ENCODE measurements around the gene WBP11. TPM values are rescaled to one million over a fixed set of nuclear protein-coding genes. Genes with fewer than 3 reads are reported as not detected.
"Not testable (repeated sequence)": the region's sequence is repeated elsewhere in the genome, so short reads cannot be mapped to it uniquely, and the experiment has no call there.

WBP11 gene
- total RNA-seq, 1 experiment from 2014 or later: 22.7 TPM

- Histone ChIP-seq H4K20me1 (ENCODE audit: insufficient read depth, low read depth, low read length) (0 out of 2 replicates have a peak, but pooled peaks cover 3% of the 10 kb centered on the region), H3K4me2 (ENCODE audit: low read depth, low read length, poor library complexity, severe bottlenecking) (peak overlapping the region; percentile 95), H3K79me2 (ENCODE audit: low read length) (peaks cover 19% of the 10 kb centered on the region; the same call in 1 of the 2 replicates), H3K36me3 (ENCODE audit: insufficient read depth, low read length) (peaks cover 29% of the 10 kb centered on the region), H3K4me3 (ENCODE audit: low read length) (peak overlapping the region; percentile 80), H3K27ac (ENCODE audit: low read length) (peak overlapping the region; percentile 94), H3K9me2 (replicated peaks; ENCODE audit: insufficient read depth, low read length) (no peaks in the 10 kb centered on the region), H3K9me3 (ENCODE audit: low read length) (0 out of 2 replicates have a peak, but pooled peaks cover 3% of the 10 kb centered on the region), H3K27me3 (ENCODE audit: low read length) (peaks cover 4% of the 10 kb centered on the region; the same call in 1 of the 2 replicates), H3K9ac (ENCODE audit: low read length) (peak overlapping the region; percentile 95), H3K4me1 (ENCODE audit: low read length) (peaks cover 38% of the 10 kb centered on the region), H2AFZ (ENCODE audit: low read length) (no peak overlapping the region)
- peak; percentile 51 for DNase-seq
These were observed 33.8 kb downstream of the WBP11 start for GRCh38 chr12:14769466-14769968.

- Histone ChIP-seq H3K36me3 (ENCODE audit: insufficient read depth, low read length) (peaks cover 29% of the 10 kb centered on the region), H3K27me3 (ENCODE audit: low read length) (peaks cover 4% of the 10 kb centered on the region; the same call in 1 of the 2 replicates), H3K4me1 (ENCODE audit: low read length) (peaks cover 32% of the 10 kb centered on the region), H3K9ac (ENCODE audit: low read length) (peak overlapping the region; percentile 95), H3K9me3 (ENCODE audit: low read length) (0 out of 2 replicates have a peak, but pooled peaks cover 3% of the 10 kb centered on the region), H3K27ac (ENCODE audit: low read length) (no peak overlapping the region), H3K4me2 (ENCODE audit: low read depth, low read length, poor library complexity, severe bottlenecking) (peak overlapping the region; percentile 95), H2AFZ (ENCODE audit: low read length) (no peak overlapping the region), H3K79me2 (ENCODE audit: low read length) (peaks cover 19% of the 10 kb centered on the region; the same call in 1 of the 2 replicates), H3K4me3 (ENCODE audit: low read length) (peak overlapping the region; percentile 80), H3K9me2 (replicated peaks; ENCODE audit: insufficient read depth, low read length) (no peaks in the 10 kb centered on the region), H4K20me1 (ENCODE audit: insufficient read depth, low read depth, low read length) (0 out of 2 replicates have a peak, but pooled peaks cover 3% of the 10 kb centered on the region)
- DNase-seq: peak; percentile 39
These were observed 34.4 kb downstream of the WBP11 start for GRCh38 chr12:14768823-14769405.

- Histone ChIP-seq H3K27me3 (ENCODE audit: low read length) (no peaks in the 10 kb centered on the region), H3K9me3 (ENCODE audit: low read length) (0 out of 2 replicates have a peak, but pooled peaks cover 3% of the 10 kb centered on the region), H3K4me2 (ENCODE audit: low read depth, low read length, poor library complexity, severe bottlenecking) (no peak overlapping the region), H3K4me1 (ENCODE audit: low read length) (peaks cover 29% of the 10 kb centered on the region), H3K4me3 (ENCODE audit: low read length) (no peak overlapping the region), H3K36me3 (ENCODE audit: insufficient read depth, low read length) (peaks cover 29% of the 10 kb centered on the region), H2AFZ (ENCODE audit: low read length) (no peak overlapping the region), H4K20me1 (ENCODE audit: insufficient read depth, low read depth, low read length) (0 out of 2 replicates have a peak, but pooled peaks cover 3% of the 10 kb centered on the region), H3K27ac (ENCODE audit: low read length) (no peak overlapping the region), H3K9ac (ENCODE audit: low read length) (no peak overlapping the region), H3K9me2 (replicated peaks; ENCODE audit: insufficient read depth, low read length) (no peaks in the 10 kb centered on the region), H3K79me2 (ENCODE audit: low read length) (peaks cover 19% of the 10 kb centered on the region; the same call in 1 of the 2 replicates)
- no peak for DNase-seq
These were observed 35.7 kb downstream of the WBP11 start for GRCh38 chr12:14767617-14768016.

GRCh38 chr12:14766649-14767215 lies 36.5 kb downstream of the WBP11 start:
- no peaks in the 10 kb centered on the region for H3K27me3 ChIP-seq (ENCODE audit: low read length)
- H3K4me3 ChIP-seq (ENCODE audit: low read length): no peak overlapping the region
- no peak for DNase-seq
- no peak overlapping the region for H2AFZ ChIP-seq (ENCODE audit: low read length)
- no peak overlapping the region for H3K4me2 ChIP-seq (ENCODE audit: low read depth, low read length, poor library complexity, severe bottlenecking)
- H3K36me3 ChIP-seq (ENCODE audit: insufficient read depth, low read length): peaks cover 29% of the 10 kb centered on the region
- no peaks in the 10 kb centered on the region for H3K9me2 ChIP-seq (replicated peaks; ENCODE audit: insufficient read depth, low read length)
- H3K9ac ChIP-seq (ENCODE audit: low read length): no peak overlapping the region
- H3K9me3 ChIP-seq (ENCODE audit: low read length): 0 out of 2 replicates have a peak, but pooled peaks cover 3% of the 10 kb centered on the region
- no peak overlapping the region for H3K27ac ChIP-seq (ENCODE audit: low read length)
- peaks cover 26% of the 10 kb centered on the region for H3K4me1 ChIP-seq (ENCODE audit: low read length)
- H3K79me2 ChIP-seq (ENCODE audit: low read length): peaks cover 19% of the 10 kb centered on the region; the same call in 1 of the 2 replicates
- 0 out of 2 replicates have a peak, but pooled peaks cover 3% of the 10 kb centered on the region for H4K20me1 ChIP-seq (ENCODE audit: insufficient read depth, low read depth, low read length)

GRCh38 chr12:14766020-14766419 lies 37.3 kb downstream of the WBP11 start:
- H3K27me3 ChIP-seq (ENCODE audit: low read length); H2AFZ ChIP-seq (ENCODE audit: low read length); H3K27ac ChIP-seq (ENCODE audit: low read length); H3K4me2 ChIP-seq (ENCODE audit: low read depth, low read length, poor library complexity, severe bottlenecking); H3K4me3 ChIP-seq (ENCODE audit: low read length); H4K20me1 ChIP-seq (ENCODE audit: insufficient read depth, low read depth, low read length); H3K9me2 ChIP-seq (replicated peaks; ENCODE audit: insufficient read depth, low read length); H3K9me3 ChIP-seq (ENCODE audit: low read length); DNase-seq; H3K9ac ChIP-seq (ENCODE audit: low read length): not testable (repeated sequence)
- H3K36me3 ChIP-seq (ENCODE audit: insufficient read depth, low read length): peaks cover 29% of the 10 kb centered on the region
- H3K4me1 ChIP-seq (ENCODE audit: low read length): peaks cover 18% of the 10 kb centered on the region
- peaks cover 19% of the 10 kb centered on the region; the same call in 1 of the 2 replicates for H3K79me2 ChIP-seq (ENCODE audit: low read length)

- Histone ChIP-seq H3K27ac (ENCODE audit: low read length) (no peak overlapping the region), H4K20me1 (ENCODE audit: insufficient read depth, low read depth, low read length) (0 out of 2 replicates have a peak, but pooled peaks cover 3% of the 10 kb centered on the region)
These were observed 37.9 kb downstream of the WBP11 start for GRCh38 chr12:14765398-14765797.

GRCh38 chr12:14759711-14760280 lies 43.5 kb downstream of the WBP11 start:
- not testable (repeated sequence) for H3K36me3 ChIP-seq (ENCODE audit: insufficient read depth, low read length); H3K27ac ChIP-seq (ENCODE audit: low read length); H2AFZ ChIP-seq (ENCODE audit: low read length); H3K79me2 ChIP-seq (ENCODE audit: low read length); DNase-seq; H3K4me2 ChIP-seq (ENCODE audit: low read depth, low read length, poor library complexity, severe bottlenecking); H3K4me1 ChIP-seq (ENCODE audit: low read length); H3K9me3 ChIP-seq (ENCODE audit: low read length); H3K27me3 ChIP-seq (ENCODE audit: low read length); H3K9me2 ChIP-seq (replicated peaks; ENCODE audit: insufficient read depth, low read length); H3K4me3 ChIP-seq (ENCODE audit: low read length); H3K9ac ChIP-seq (ENCODE audit: low read length); H4K20me1 ChIP-seq (ENCODE audit: insufficient read depth, low read depth, low read length)

More at GRCh38 chr12:14765398-14765797, 37.9 kb downstream of the WBP11 start:
- Histone ChIP-seq H3K4me1 (ENCODE audit: low read length) (peaks cover 18% of the 10 kb centered on the region), H3K4me3 (ENCODE audit: low read length) (no peak overlapping the region), H3K9me3 (ENCODE audit: low read length) (0 out of 2 replicates have a peak, but pooled peaks cover 3% of the 10 kb centered on the region), H3K79me2 (ENCODE audit: low read length) (peaks cover 15% of the 10 kb centered on the region; the same call in 1 of the 2 replicates), H3K9me2 (replicated peaks; ENCODE audit: insufficient read depth, low read length) (no peaks in the 10 kb centered on the region), H3K4me2 (ENCODE audit: low read depth, low read length, poor library complexity, severe bottlenecking) (no peak overlapping the region), H2AFZ (ENCODE audit: low read length) (no peak overlapping the region), H3K27me3 (ENCODE audit: low read length) (no peaks in the 10 kb centered on the region), H3K9ac (ENCODE audit: low read length) (no peak overlapping the region), H3K36me3 (ENCODE audit: insufficient read depth, low read length) (peaks cover 29% of the 10 kb centered on the region)
- DNase-seq: no peak
